NB4 (cell line): ENCODE data around the gene PER3.

Experiments used
- CTCF ChIP-seq: IDR thresholded peaks from one replicate; pipeline ENCODE4 v1.5.1; 2012; ENCODE audit warnings: low read depth, low read length
- MYC ChIP-seq: IDR thresholded peaks from 2 replicates; pipeline ENCODE4 v1.6.1; 2011; ENCODE audit warnings: low read depth, low read length
- POLR2A ChIP-seq: IDR thresholded peaks from 2 replicates; pipeline ENCODE4 v1.6.1; 2011; ENCODE audit warnings: mild to moderate bottlenecking; ENCODE audit not compliant: insufficient read length; ENCODE audit errors: extremely low read depth

- TF ChIP-seq CTCF: no peak
- TF ChIP-seq POLR2A: no peak
- TF ChIP-seq MYC: no peak
Observed at GRCh38 chr1:7847599-7847998, 63.5 kb downstream of the PER3 start.
